Suppressor macrophage treated with lipopolysaccharide for 1 hour (primary cell): Measurements from ENCODE around the gene UBAP1L.
A peak's percentile ranks its signal among the peaks of the same experiment; 100 is the strongest.
"Not testable (repeated sequence)": the region's sequence is repeated elsewhere in the genome, so short reads cannot be mapped to it uniquely, and the experiment has no call there.

Experiments
- DNase-seq, 3 donors: peaks; one replicate each; pipeline ENCODE4 v3.0.0-alpha.2; 2020 to 2022

Gene UBAP1L

GRCh38 chr15:65082303-65082953 lies 32.6 kb downstream of the UBAP1L start:
- DNase-seq, result peak; percentile 43 to 72 (median 67)

- DNase-seq, result peak; percentile 63 to 75 (median 71)
These were observed 33.2 kb downstream of the UBAP1L start for GRCh38 chr15:65081758-65082157.

- no peak for DNase-seq
These were observed 33.7 kb downstream of the UBAP1L start for GRCh38 chr15:65081270-65081669.

- DNase-seq, result no peak
These were observed 35.4 kb downstream of the UBAP1L start for GRCh38 chr15:65079580-65079979.

GRCh38 chr15:65077981-65078352 lies 37.0 kb downstream of the UBAP1L start:
- DNase-seq, result peak; percentile 47 to 70 (median 52)

DNA sequence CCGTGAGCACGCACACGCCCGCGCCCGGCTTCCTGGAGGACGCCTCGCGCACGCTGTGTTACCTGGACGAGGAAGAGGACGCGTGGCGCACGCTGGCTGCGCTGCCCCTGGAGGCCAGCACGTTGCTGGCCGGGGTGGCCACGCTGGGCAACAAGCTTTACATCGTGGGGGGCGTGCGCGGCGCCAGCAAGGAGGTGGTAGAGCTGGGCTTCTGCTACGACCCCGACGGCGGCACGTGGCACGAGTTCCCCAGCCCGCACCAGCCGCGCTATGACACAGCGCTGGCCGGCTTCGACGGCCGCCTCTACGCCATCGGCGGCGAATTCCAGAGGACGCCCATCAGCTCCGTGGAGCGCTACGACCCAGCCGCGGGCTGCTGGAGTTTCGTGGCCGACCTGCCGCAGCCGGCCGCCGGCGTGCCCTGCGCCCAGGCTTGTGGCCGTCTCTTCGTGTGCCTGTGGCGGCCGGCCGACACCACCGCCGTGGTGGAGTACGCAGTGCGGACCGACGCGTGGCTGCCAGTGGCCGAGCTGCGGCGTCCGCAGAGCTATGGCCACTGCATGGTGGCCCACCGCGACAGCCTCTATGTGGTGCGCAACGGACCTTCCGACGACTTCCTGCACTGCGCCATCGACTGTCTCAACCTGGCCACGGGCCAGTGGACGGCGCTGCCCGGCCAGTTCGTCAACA lies 37.6 kb downstream of the UBAP1L start:
- DNase-seq, result no peak

DNA sequence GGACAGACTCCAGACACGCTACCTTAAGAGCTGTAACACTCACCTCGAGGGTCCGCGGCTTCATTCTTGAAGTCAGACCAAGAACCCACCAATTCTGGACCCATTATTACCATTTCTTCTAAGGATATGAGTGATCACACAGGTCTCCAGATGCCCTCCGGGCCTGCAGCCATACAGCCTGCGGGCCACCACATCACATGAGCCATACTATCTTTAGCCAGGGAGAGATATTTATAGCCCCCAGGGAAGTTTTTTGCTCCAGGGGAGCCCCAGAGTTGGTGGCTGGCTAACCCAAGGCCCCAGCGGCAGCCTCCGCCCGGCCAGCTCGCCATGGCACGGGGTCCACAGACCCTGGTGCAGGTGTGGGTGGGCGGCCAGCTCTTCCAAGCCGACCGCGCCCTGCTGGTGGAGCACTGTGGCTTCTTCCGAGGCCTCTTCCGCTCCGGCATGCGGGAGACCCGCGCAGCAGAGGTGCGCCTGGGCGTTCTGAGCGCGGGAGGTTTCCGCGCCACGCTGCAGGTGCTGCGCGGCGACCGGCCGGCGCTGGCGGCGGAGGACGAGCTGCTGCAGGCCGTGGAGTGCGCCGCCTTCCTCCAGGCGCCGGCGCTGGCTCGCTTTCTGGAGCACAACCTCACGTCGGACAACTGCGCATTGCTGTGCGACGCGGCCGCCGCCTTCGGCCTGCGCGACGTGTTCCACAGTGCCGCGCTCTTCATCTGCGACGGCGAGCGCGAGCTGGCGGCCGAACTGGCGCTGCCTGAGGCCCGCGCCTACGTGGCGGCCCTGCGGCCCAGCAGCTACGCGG lies 38.3 kb downstream of the UBAP1L start, which contains the start of gene KBTBD13:
TSS of gene KBTBD13 (plus strand) at position 261 of the 805 bp plus-strand sequence. CDS start at position 331, 70 bp downstream.
- DNase-seq, result no peak

GRCh38 chr15:65075607-65076395 lies 39.2 kb downstream of the UBAP1L start:
- not testable (repeated sequence) for DNase-seq

- DNase-seq, result not testable (repeated sequence)
These were observed 40.1 kb downstream of the UBAP1L start for GRCh38 chr15:65074946-65075345.

DNA sequence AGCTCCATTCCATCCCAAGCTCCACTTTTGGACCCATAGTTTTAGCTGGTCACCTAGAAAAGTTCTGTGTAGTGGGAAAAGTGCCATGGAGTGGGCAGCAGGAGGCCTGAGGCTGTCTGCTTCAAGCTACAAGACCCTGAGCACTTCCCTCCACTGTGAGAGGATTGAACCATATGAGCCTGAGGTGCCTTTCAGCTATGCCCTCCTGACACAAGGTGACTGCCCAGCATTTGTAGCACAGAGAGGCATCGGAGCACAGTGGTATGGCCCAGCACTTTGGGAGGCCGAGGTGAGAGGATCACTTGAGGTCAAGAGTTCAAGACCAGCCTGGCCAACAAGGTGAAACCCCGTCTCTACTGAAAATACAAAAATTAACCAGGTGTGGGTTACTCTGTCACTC lies 42.4 kb downstream of the UBAP1L start:
- no peak for DNase-seq

GRCh38 chr15:65072027-65072426 lies 43.0 kb downstream of the UBAP1L start:
- peak in 1 of 3 donors; percentile 20 for DNase-seq

DNA sequence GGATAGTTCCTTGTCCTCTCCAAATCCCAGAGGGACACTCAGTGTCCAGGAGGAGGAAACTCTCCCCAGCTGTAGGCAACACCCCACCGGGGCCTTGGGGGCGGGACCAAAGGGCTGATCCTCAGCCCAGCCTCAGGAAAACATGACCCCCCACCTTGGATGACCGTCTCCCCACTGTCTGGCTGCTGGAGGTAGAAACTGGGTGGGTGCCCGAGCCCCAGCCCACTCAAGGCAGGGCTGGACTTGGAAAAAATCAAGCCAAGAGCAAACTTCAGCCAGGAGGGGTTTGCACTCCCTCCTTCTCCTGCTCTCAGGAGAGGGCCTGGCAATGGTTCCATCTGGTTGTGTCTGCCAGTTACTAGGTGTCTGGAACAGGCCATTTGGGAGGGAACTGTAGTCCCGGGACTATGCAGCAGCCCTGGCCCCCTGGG lies 43.6 kb downstream of the UBAP1L start:
- no peak for DNase-seq

GRCh38 chr15:65069779-65070546 lies 45.0 kb downstream of the UBAP1L start:
- DNase-seq, result no peak

DNA sequence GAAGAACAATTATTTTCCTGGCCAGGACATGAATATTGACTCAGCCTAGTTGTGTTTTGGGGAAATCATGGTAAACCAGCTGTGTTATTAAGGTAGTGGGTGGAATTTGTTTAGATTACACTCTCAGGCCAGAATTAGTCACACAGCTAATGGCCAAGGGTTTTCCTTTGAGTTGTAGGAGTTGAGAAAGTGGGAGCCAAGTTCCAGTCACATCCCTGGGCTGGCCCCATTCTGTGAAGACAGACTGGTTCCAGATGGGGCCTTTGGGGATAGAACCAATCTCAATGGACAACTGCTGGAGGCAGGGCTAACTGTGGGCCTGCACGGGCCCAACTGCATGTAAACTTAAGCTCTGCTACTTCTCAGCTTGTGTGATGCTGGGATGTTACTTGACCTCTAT lies 45.8 kb downstream of the UBAP1L start:
- peak; percentile 20 to 55 (median 37) for DNase-seq

GRCh38 chr15:65068403-65068788 lies 46.6 kb downstream of the UBAP1L start:
- no peak for DNase-seq

DNA sequence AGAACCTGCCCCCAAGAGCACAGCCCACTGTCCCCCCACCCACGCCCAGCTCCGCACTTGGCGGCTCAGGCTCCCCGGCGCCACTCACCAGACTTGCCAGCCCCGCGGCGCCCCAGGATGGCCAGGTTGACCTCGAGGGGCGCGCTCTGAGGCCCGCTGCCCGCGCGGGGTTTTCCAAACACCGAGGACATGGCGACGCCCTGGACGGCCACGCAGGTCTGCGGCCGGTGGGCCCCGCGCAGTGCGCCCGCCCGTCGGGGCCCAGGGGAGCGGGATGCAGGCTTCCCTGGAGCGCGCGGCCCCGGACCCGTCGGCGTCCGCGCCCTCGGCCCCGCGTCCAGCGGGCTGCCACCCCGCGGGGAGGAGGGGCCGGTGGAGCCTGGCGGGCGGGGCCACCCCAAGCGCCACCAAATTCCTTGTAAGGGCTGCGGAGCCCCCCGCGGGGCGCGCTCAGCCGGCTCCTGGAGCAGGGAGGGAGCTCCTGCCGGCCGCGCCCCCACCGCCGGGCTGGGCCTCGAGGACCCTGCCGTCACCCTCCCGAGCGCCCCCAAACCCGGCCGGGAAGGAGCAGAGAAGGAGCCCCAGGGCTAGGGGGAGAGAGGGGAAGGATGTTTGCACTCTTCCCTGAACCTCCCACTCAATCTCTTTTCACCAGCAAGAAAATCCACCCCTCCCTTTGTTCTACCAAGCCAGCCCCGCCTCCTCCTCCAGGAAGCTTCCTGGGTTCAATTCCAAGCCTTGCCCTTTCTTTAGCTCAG lies 47.2 kb downstream of the UBAP1L start, which contains the start of gene RASL12:
TSS of gene RASL12 (minus strand) at position 347 of the 758 bp plus-strand sequence. CDS start at position 191, 156 bp downstream.
- no peak for DNase-seq

DNA sequence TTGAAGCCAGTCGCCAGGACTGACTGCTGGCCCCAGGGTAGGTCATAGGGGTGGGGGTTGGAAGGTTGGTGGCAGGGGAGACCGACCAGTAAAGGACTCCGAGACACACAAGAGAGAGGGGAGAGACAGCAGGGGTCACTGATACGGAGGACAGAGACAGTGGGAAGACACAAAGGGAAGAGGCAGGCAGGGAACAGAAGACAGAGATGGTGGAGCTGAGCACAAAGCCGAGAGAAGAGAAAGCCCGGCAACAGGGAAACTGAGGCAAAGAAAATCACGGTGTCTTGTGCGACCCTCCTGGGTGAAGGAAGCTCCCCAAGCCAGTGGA lies 47.7 kb downstream of the UBAP1L start:
- DNase-seq, result no peak

DNA sequence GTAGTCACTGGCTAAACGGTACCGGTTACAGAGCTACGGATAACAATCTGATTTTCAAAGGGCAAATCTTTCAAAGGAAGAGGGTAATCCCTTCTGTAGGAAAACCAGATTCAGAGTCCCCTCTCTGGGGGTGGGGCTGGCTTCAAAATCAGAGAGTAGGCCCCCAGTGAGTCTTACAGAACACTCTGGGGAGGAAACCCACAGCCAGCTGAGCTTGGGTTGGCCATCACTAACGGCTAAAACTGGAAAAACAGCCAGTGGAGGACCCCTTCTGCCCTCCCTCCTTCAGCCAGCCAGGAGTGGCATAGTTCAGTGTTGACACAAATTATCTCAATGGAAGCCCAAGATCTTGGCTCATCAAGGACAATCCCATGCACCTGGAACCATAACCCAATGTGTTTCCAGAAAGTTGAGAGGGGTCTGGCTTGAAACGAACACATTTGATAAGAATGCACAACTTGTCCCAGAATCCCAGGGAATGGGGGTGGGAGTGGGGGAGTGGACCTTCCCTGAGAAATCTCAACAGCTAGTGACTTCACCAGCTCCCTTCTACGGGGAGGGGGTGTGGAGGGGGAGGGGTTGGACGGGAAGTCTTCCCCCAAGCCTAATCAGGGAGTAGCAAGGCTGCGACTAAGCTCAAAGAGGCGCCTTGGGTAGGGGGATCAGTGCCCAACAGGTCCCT lies 48.2 kb downstream of the UBAP1L start:
- DNase-seq, result no peak

DNA sequence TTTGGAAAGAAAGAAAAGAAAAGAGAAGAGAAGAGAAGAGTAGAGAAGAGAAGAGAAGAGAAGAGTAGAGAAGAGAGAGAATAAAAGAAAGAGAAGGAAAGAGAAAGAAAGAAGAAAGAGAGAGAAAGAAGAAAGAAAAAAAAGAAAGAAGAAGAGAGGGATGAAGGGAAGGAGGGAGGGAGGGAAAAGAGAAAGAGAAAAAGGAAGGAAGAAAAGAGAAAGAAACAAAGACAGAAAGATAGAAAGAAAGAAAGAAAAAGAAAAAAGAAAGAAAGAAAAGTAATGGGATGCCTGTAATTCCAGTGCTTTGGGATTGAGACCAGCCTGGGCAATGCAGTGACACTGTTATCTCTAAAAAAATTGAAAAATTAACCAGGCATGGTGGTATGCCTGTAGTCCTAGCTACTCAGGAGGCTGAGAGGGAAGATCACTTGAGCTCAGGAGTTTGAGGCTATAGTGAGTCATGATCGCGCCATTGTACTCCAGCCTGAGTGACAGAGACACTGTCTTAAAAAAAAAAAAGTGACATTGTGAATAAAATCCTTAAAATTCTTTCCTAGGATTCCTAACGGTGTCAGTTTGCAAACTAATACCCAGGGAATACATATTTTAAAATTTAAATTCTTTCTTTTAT lies 48.9 kb downstream of the UBAP1L start:
- DNase-seq, result peak in 1 of 3 donors; percentile 19

DNA sequence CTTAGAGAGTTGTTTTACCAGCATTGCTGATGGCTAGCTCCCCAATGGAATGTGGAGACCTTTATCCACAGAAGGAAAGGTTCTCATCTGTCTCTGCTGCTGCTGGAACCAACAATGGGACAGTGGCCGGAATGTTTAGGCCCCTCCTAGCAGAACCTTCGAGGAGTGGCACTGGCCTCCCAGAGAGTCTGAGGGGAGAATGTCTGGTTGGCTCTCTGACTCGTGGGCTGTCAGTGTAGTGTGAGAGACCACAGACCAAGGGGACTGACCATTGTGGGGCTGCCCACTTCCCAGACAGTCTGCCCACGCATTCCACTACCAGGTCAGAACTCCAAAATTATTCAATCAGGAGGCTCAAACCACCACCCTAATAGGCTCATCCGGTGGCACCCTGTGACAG lies 52.3 kb downstream of the UBAP1L start:
- no peak for DNase-seq
